PC-3 (cell line): Measurements from ENCODE around the gene PTS. TPM values are rescaled to one million over a fixed set of nuclear protein-coding genes. Genes with fewer than 3 reads are reported as not detected.

Experiments used
- ATAC-seq: fragments of 200-7000 bp; cut with Tn5 transposase; 2 replicates; pipeline ENCODE4 v1.9.1; 2020; ENCODE audit warnings: mild to moderate bottlenecking, moderate library complexity
- BruUV-seq: library from RNA; stranded (reverse); fragments of 400-500 nt; replicated peaks from 2 replicates; lab custom pipeline; 2021; lab: Mats Ljungman, UMichigan
- CTCF ChIA-PET: fragments of 300-600 bp; sonication (Branson Sonifier 250); formaldehyde crosslinking; loops from one replicate; lab custom pipeline; 2022; ENCODE audit warnings: antibody characterized with exemption; lab: Charles Lee
- POLR2A ChIA-PET: fragments of 300-600 bp; sonication (Branson Sonifier 250); formaldehyde crosslinking; loops from one replicate; lab custom pipeline; 2022; ENCODE audit warnings: antibody characterized with exemption; ENCODE audit not compliant: unreplicated experiment; lab: Charles Lee
- DNase-seq: peaks from one replicate; pipeline ENCODE4 v3.0.0-alpha.2; 2015
- H2AFZ ChIP-seq: fragments of 300-600 bp; sonication (generic); 2 replicates; pipeline ENCODE4 v1.6.0; 2016; ENCODE audit warnings: antibody characterized with exemption, low read length
- H3F3A ChIP-seq: fragments of 300-600 bp; sonication (generic); one replicate; pipeline ENCODE4 v1.6.0; 2017; ENCODE audit warnings: antibody characterized with exemption, low read length, control low read depth, mild to moderate bottlenecking; ENCODE audit not compliant: unreplicated experiment
- H3K27ac ChIP-seq: fragments of 300-600 bp; sonication (generic); 2 replicates; pipeline ENCODE4 v1.5.1; 2016; ENCODE audit warnings: mild to moderate bottlenecking, low read length
- H3K27me3 ChIP-seq: fragments of 300-600 bp; sonication (generic); 2 replicates; pipeline ENCODE4 v1.6.1; 2016; ENCODE audit warnings: low read length, mixed read lengths
- H3K36me3 ChIP-seq: fragments of 300-600 bp; sonication (generic); 2 replicates; pipeline ENCODE4 v1.6.1; 2016; ENCODE audit warnings: low read depth, mixed run types, low read length, mixed read lengths
- H3K4me1 ChIP-seq: fragments of 300-600 bp; sonication (generic); 2 replicates; pipeline ENCODE4 v1.5.1; 2016; ENCODE audit warnings: low read length; ENCODE audit not compliant: insufficient read depth
- H3K4me2 ChIP-seq: fragments of 300-600 bp; sonication (generic); 2 replicates; pipeline ENCODE4 v1.6.0; 2016; ENCODE audit warnings: low read length
- H3K4me3 ChIP-seq: fragments of 300-600 bp; sonication (generic); 2 replicates; pipeline ENCODE4 v1.5.1; 2016; ENCODE audit warnings: mild to moderate bottlenecking, low read length, mixed read lengths
- H3K79me2 ChIP-seq: fragments of 300-600 bp; sonication (generic); 2 replicates; pipeline ENCODE4 v1.6.1; 2017; ENCODE audit warnings: low read length, mixed read lengths
- H3K9ac ChIP-seq: fragments of 300-600 bp; sonication (generic); 2 replicates; pipeline ENCODE4 v1.6.0; 2016; ENCODE audit warnings: mild to moderate bottlenecking, low read length
- H3K9me2 ChIP-seq: fragments of 300-600 bp; sonication (generic); replicated peaks from 2 replicates; pipeline ENCODE4 v1.6.1; 2016; ENCODE audit warnings: mixed run types, low read length, mixed read lengths
- H3K9me3 ChIP-seq: fragments of 300-600 bp; sonication (generic); 2 replicates; pipeline ENCODE4 v1.6.1; 2016; ENCODE audit warnings: low read length, mixed read lengths
- H4K20me1 ChIP-seq: fragments of 300-600 bp; sonication (generic); 2 replicates; pipeline ENCODE4 v1.6.1; 2016; ENCODE audit warnings: low read length, mixed read lengths
- CTCF ChIP-seq: fragments of 300-600 bp; sonication (generic); conservative IDR thresholded peaks from 2 replicates; pipeline ENCODE4 v1.5.1; 2017; ENCODE audit warnings: antibody characterized with exemption, low read depth, mild to moderate bottlenecking, low read length
- EZH2 ChIP-seq: fragments of 300-600 bp; sonication (generic); IDR thresholded peaks from one replicate; pipeline ENCODE4 v1.6.1; 2017; ENCODE audit warnings: antibody characterized with exemption, mild to moderate bottlenecking, low read length; ENCODE audit not compliant: unreplicated experiment
- EZH2phosphoT487 ChIP-seq: fragments of 300-600 bp; sonication (generic); IDR thresholded peaks from 2 replicates; pipeline ENCODE4 v1.6.1; 2018; ENCODE audit warnings: mild to moderate bottlenecking, antibody characterized with exemption, low read length, borderline replicate concordance
- intact Hi-C: fragments of 100-400 bp; cut with micrococcal nuclease; formaldehyde crosslinking; loops from 2 replicates; pipeline ENCODE4 v1.9.0; 2023
- total RNA-seq: library from RNA; depleted of rRNA; stranded (reverse); fragments of >200 nt; gene quantifications from 2 replicates; pipeline ENCODE4 v1.2.3, GENCODE V29; 2014

PTS gene
- total RNA-seq, 1 experiment from 2014 or later = 77.4 TPM

GRCh38 chr11:112221274-112221835, 4.9 kb upstream of the PTS start:
- DNase-seq (peak; percentile 35), ATAC-seq (no peak)
- no peaks in the 10 kb centered on the region for H3K27me3 ChIP-seq
- H4K20me1 ChIP-seq = no peaks in the 10 kb centered on the region
- H3K4me1 ChIP-seq = peaks cover 29% of the 10 kb centered on the region
- intact Hi-C loops = no loop called here
- H3F3A ChIP-seq = no peaks in the 10 kb centered on the region
- BruUV-seq = no TSS peak
- H3K9me3 ChIP-seq = no peaks in the 10 kb centered on the region
- H3K4me3 ChIP-seq = no peak overlapping the region
- H3K36me3 ChIP-seq = no peaks in the 10 kb centered on the region
- no peaks in the 10 kb centered on the region for H3K79me2 ChIP-seq
- no peak overlapping the region for H3K9ac ChIP-seq
- no peak overlapping the region for H3K27ac ChIP-seq
- peak overlapping the region; percentile 2; the same call in 1 of the 2 replicates for H3K4me2 ChIP-seq
- ChIA-PET POLR2A (interaction anchor here (0.6 to 0.8 kb wide), 2 partner anchors 61 to 233 kb away, joined by 4 to 6 read pairs; no protein-coding TSS in a partner anchor), CTCF (interaction anchor here (0.6 to 3.4 kb wide), 4 partner anchors 10 to 277 kb away, joined by 3 to 60 read pairs (median 4); no protein-coding TSS in a partner anchor)
- H3K9me2 ChIP-seq = no peaks in the 10 kb centered on the region
- TF ChIP-seq CTCF (no peak), EZH2phosphoT487 (no peak), EZH2 (no peak)
- H2AFZ ChIP-seq = peak overlapping the region; percentile 6; the same call in 1 of the 2 replicates

GRCh38 chr11:112222303-112222702, 3.9 kb upstream of the PTS start:
- ChIA-PET CTCF (interaction anchor here (0.6 to 3.4 kb wide), 2 partner anchors 58 to 116 kb away, joined by 3 to 60 read pairs; no protein-coding TSS in a partner anchor), POLR2A (no interaction called here)
- H3K27me3 ChIP-seq = no peaks in the 10 kb centered on the region
- intact Hi-C loops = no loop called here
- peaks cover 2% of the 10 kb centered on the region; the same call in 1 of the 2 replicates for H4K20me1 ChIP-seq
- no TSS peak for BruUV-seq
- H3K4me2 ChIP-seq = no peak overlapping the region
- peaks cover 28% of the 10 kb centered on the region for H3K4me1 ChIP-seq
- H3K4me3 ChIP-seq = no peak overlapping the region
- H3K27ac ChIP-seq = no peak overlapping the region
- H3K79me2 ChIP-seq = peaks cover 8% of the 10 kb centered on the region
- H3K36me3 ChIP-seq = no peaks in the 10 kb centered on the region
- no peaks in the 10 kb centered on the region for H3K9me3 ChIP-seq
- H3K9ac ChIP-seq = no peak overlapping the region
- H3K9me2 ChIP-seq = no peaks in the 10 kb centered on the region
- H3F3A ChIP-seq = no peaks in the 10 kb centered on the region
- DNase-seq = no peak
- H2AFZ ChIP-seq = no peak overlapping the region
- TF ChIP-seq CTCF (no peak), EZH2phosphoT487 (no peak), EZH2 (no peak)
- ATAC-seq = no peak

GRCh38 chr11:112223121-112223520, 3.1 kb upstream of the PTS start:
- intact Hi-C loops = no loop called here
- DNase-seq (peak; percentile 65), ATAC-seq (no peak)
- H3K4me1 ChIP-seq = peaks cover 36% of the 10 kb centered on the region
- H3F3A ChIP-seq = no peaks in the 10 kb centered on the region
- H3K79me2 ChIP-seq = peaks cover 16% of the 10 kb centered on the region
- no peaks in the 10 kb centered on the region for H3K36me3 ChIP-seq
- H3K9ac ChIP-seq = no peak overlapping the region
- H3K27ac ChIP-seq = no peak overlapping the region
- no peaks in the 10 kb centered on the region for H3K9me3 ChIP-seq
- BruUV-seq = no TSS peak
- H4K20me1 ChIP-seq = peaks cover 11% of the 10 kb centered on the region; the same call in 1 of the 2 replicates
- H3K4me3 ChIP-seq = no peak overlapping the region
- no peaks in the 10 kb centered on the region for H3K9me2 ChIP-seq
- ChIA-PET POLR2A (interaction anchor here (0.7 kb wide), 1 partner anchor 60 kb away, joined by 4 read pairs; no protein-coding TSS in a partner anchor), CTCF (no interaction called here)
- TF ChIP-seq EZH2phosphoT487 (no peak), CTCF (no peak), EZH2 (no peak)
- H3K4me2 ChIP-seq = no peak overlapping the region
- H2AFZ ChIP-seq = no peak overlapping the region
- H3K27me3 ChIP-seq = no peaks in the 10 kb centered on the region
